GM12878 (cell line): ENCODE measurements around the gene LBH. TPM values are rescaled to one million over a fixed set of nuclear protein-coding genes. Genes with fewer than 3 reads are reported as not detected.

Experiments
- ATAC-seq: fragments of 200-7000 bp; cut with Tn5 transposase; 3 replicates; pipeline ENCODE4 v1.9.1; 2020; ENCODE audit warnings: mild to moderate bottlenecking, moderate library complexity
- BruUV-seq: library from RNA; stranded (reverse); fragments of 400-500 nt; replicated peaks from 2 replicates; lab custom pipeline; 2021; lab: Mats Ljungman, UMichigan
- CTCF ChIA-PET: fragments of 300-600 bp; sonication (Branson Sonifier 250); formaldehyde crosslinking; extraction: SDS; loops from one replicate; lab custom pipeline; 2021; ENCODE audit warnings: inconsistent platforms; lab: Yijun Ruan, JAX
- POLR2A ChIA-PET: fragments of 350-600 bp; formaldehyde crosslinking; extraction: SDS; loops from one replicate; lab custom pipeline; 2021; ENCODE audit warnings: inconsistent platforms; lab: Charles Lee
- RAD21 ChIA-PET: fragments of 300-600 bp; sonication (Branson Sonifier 250); formaldehyde crosslinking; loops from one replicate; lab custom pipeline; 2023; ENCODE audit warnings: antibody characterized with exemption; ENCODE audit not compliant: unreplicated experiment; lab: Charles Lee
- SMC1A ChIA-PET: fragments of 300-600 bp; sonication (Branson Sonifier 250); formaldehyde crosslinking; loops from one replicate; lab custom pipeline; 2023; ENCODE audit not compliant: unreplicated experiment, uncharacterized antibody; lab: Charles Lee
- DNase-seq: peaks from one replicate; pipeline ENCODE4 v3.0.0-alpha.2; 2011; ENCODE audit warnings: low read depth, low spot score
- FAIRE-seq: peaks from 3 replicates; lab custom pipeline; 2011; peaks lifted over from hg19 to GRCh38; lab: Jason Lieb, UNC
- H2AFZ ChIP-seq: 2 replicates; pipeline ENCODE4 v1.6.0; 2011; ENCODE audit warnings: low read depth, low read length, control low read depth; ENCODE audit not compliant: control insufficient read depth
- H3K27ac ChIP-seq: 2 replicates; pipeline ENCODE4 v1.5.1; 2011; ENCODE audit warnings: control low read depth; ENCODE audit not compliant: control insufficient read depth, insufficient read depth
- H3K27me3 ChIP-seq, 2 experiments: replicated peaks in 1 of 2; 2 replicates each; pipeline versions ENCODE4 v1.6.0 to v1.6.1; 2011; ENCODE audit warnings: low read length in 1 of 2; ENCODE audit not compliant: control insufficient read depth in 2 of 2, insufficient read depth in 2 of 2
- H3K36me3 ChIP-seq, 2 experiments: 2 replicates each; pipeline ENCODE4 v1.5.1; 2011; ENCODE audit warnings: low read length in 1 of 2; ENCODE audit not compliant: control insufficient read depth in 2 of 2, insufficient read depth in 2 of 2
- H3K4me1 ChIP-seq: 2 replicates; pipeline ENCODE4 v1.6.1; 2011; ENCODE audit warnings: mild to moderate bottlenecking, low read length, moderate library complexity, mixed read lengths; ENCODE audit not compliant: control insufficient read depth, insufficient read depth
- H3K4me2 ChIP-seq: 2 replicates; pipeline ENCODE4 v1.6.0; 2011; ENCODE audit warnings: control low read depth; ENCODE audit not compliant: control insufficient read depth, insufficient read depth
- H3K4me3 ChIP-seq: fragments of 200-600 bp; sonication (generic); 2 replicates; pipeline ENCODE4 v1.5.1; 2016
- H3K79me2 ChIP-seq: 2 replicates; pipeline ENCODE4 v1.6.0; 2011; ENCODE audit warnings: low read length; ENCODE audit not compliant: control insufficient read depth, insufficient read depth
- H3K9ac ChIP-seq: 2 replicates; pipeline ENCODE4 v1.8.0; 2011; ENCODE audit warnings: low read length, control low read depth, mixed read lengths; ENCODE audit not compliant: control insufficient read depth, insufficient read depth
- H3K9me3 ChIP-seq: replicated peaks from 3 replicates; pipeline ENCODE4 v1.5.1; 2011; ENCODE audit warnings: mild to moderate bottlenecking, low read length; ENCODE audit not compliant: control insufficient read depth, insufficient read depth
- H4K20me1 ChIP-seq: 2 replicates; pipeline ENCODE4 v1.6.0; 2011; ENCODE audit not compliant: control insufficient read depth, insufficient read depth
- ASH2L ChIP-seq: fragments of 300-600, 200-600 bp; sonication (generic); IDR thresholded peaks from 2 replicates; pipeline ENCODE4 v1.6.1; 2017; ENCODE audit warnings: low read depth, mild to moderate bottlenecking, borderline replicate concordance
- CEBPB ChIP-seq, 2 experiments: fragments of 150-350 bp in 1 of 2; IDR thresholded peaks; 2 replicates each; pipeline ENCODE4 v1.6.1; 2012 to 2014; ENCODE audit warnings: low read depth in 2 of 2, low read length in 2 of 2, borderline replicate concordance in 1 of 2, inconsistent platforms in 1 of 2
- EP300 ChIP-seq, 2 experiments: fragments of 150-350 bp in 1 of 2; IDR thresholded peaks; 2 replicates each; pipeline ENCODE4 v1.6.1; 2011 to 2012; ENCODE audit warnings: low read depth in 2 of 2, low read length in 2 of 2, borderline replicate concordance in 1 of 2, improper control_type of control experiment in 1 of 2, inconsistent platforms in 1 of 2; ENCODE audit not compliant: control insufficient read depth in 1 of 2
- HDAC6 ChIP-seq: fragments of 200-600 bp; sonication (generic); IDR thresholded peaks from one replicate; pipeline ENCODE4 v1.8.0; 2017; ENCODE audit warnings: antibody characterized with exemption; ENCODE audit not compliant: unreplicated experiment
- MAX ChIP-seq: IDR thresholded peaks from 2 replicates; pipeline ENCODE4 v1.6.1; 2012; ENCODE audit warnings: low read depth, low read length, improper control_type of control experiment
- MTA2 ChIP-seq: fragments of 450-650 bp; IDR thresholded peaks from 2 replicates; pipeline ENCODE4 v1.6.1; 2016; ENCODE audit warnings: low read depth, mild to moderate bottlenecking, moderate library complexity
- MTA3 ChIP-seq: IDR thresholded peaks from 2 replicates; pipeline ENCODE4 v1.6.1; 2012; ENCODE audit warnings: low read length, inconsistent platforms, borderline replicate concordance
- NBN ChIP-seq: fragments of 450-650 bp; IDR thresholded peaks from 2 replicates; pipeline ENCODE4 v1.6.1; 2016
- NR2F1 ChIP-seq: fragments of 450-650 bp; conservative IDR thresholded peaks from 2 replicates; pipeline ENCODE4 v1.6.1; 2017; ENCODE audit warnings: mild to moderate bottlenecking
- PAX8 ChIP-seq: fragments of 450-650 bp; IDR thresholded peaks from 2 replicates; pipeline ENCODE4 v1.6.1; 2017; ENCODE audit warnings: mild to moderate bottlenecking, moderate library complexity
- PBX3 ChIP-seq: IDR thresholded peaks from 2 replicates; pipeline ENCODE4 v1.6.1; 2011; ENCODE audit warnings: mild to moderate bottlenecking, low read depth, low read length, moderate library complexity; ENCODE audit not compliant: insufficient replicate concordance
- POLR2AphosphoS5 ChIP-seq: IDR thresholded peaks from 2 replicates; pipeline ENCODE4 v1.6.1; 2011; ENCODE audit warnings: mild to moderate bottlenecking, low read length, inconsistent platforms
- RCOR1 ChIP-seq: conservative IDR thresholded peaks from 2 replicates; pipeline ENCODE4 v1.6.1; 2012; ENCODE audit warnings: low read depth, low read length, improper control_type of control experiment
- SIN3A ChIP-seq: IDR thresholded peaks from 2 replicates; pipeline ENCODE4 v1.6.1; 2012; ENCODE audit warnings: low read depth, low read length, improper control_type of control experiment
- ZSCAN29 ChIP-seq: fragments of 450-650 bp; IDR thresholded peaks from 2 replicates; pipeline ENCODE4 v1.6.1; 2017; ENCODE audit warnings: mild to moderate bottlenecking, moderate library complexity
- in situ Hi-C: fragments of 300-500 bp; cut with MboI; formaldehyde crosslinking; loops from 9 replicates; pipeline ENCODE4 v1.14.3; 2018; ENCODE audit warnings: mixed read lengths
- intact Hi-C: fragments of 100-400 bp; cut with micrococcal nuclease; formaldehyde crosslinking; loops from one replicate; pipeline ENCODE4 v1.14.2; 2022; ENCODE audit not compliant: unreplicated experiment
- polyA plus RNA-seq, 11 experiments: library from polyadenylated mRNA; depleted of rRNA in 4 of 11; unstranded in 6 of 11; stranded (reverse) in 5 of 11; fragments of >200 nt; fragmentation: Nextera tagmentation in 4 of 11; fragmentation: Illumina TruSeq in 1 of 11; extraction: Ambion mirVana in 4 of 11; extraction: Trizol in 1 of 11; gene quantifications; 1 replicate in 1 of 11; 2 replicates in 10 of 11; pipeline versions ENCODE4 v1.2.1 to v1.2.3, GENCODE V29; 2011 to 2016; ENCODE audit warnings: inconsistent platforms in 2 of 11, missing spikeins in 2 of 11, low read depth in 1 of 11
- total RNA-seq, 4 experiments: library from RNA; depleted of rRNA in 3 of 4; stranded (reverse); fragments of >200 nt in 3 of 4; fragmentation: Illumina TruSeq in 1 of 4; extraction: Trizol in 1 of 4; gene quantifications; 2 replicates each; pipeline versions ENCODE4 v1.2.1 to v1.2.3, GENCODE V29; 2013 to 2021
- TF ChIP-seq, protein P1 (sequence below): IDR thresholded peaks from 2 replicates; pipeline ENCODE4 v1.6.1; 2012; ENCODE audit warnings: low read length, inconsistent platforms
- TF ChIP-seq, protein P2 (sequence below): fragments of 450-650 bp; IDR thresholded peaks from 2 replicates; pipeline ENCODE4 v1.6.1; 2017; ENCODE audit warnings: antibody characterized with exemption, mild to moderate bottlenecking, moderate library complexity

LBH gene
- total and polyA plus RNA-seq, 10 of the 15 experiments (the other 5 are each of a cell fraction or from before 2014, with no cell fraction given): 9.3 to 133 (median 34.1) TPM

GRCh38 chr2:30216157-30216556 lies 15.2 kb upstream of the LBH start:
- Histone ChIP-seq H3K27ac (no peak overlapping the region), H3K36me3 (no peaks in the 10 kb centered on the region), H3K4me1 (peaks cover 10% of the 10 kb centered on the region)
- no TSS peak for BruUV-seq
- no peak for TF ChIP-seq CEBPB (IDR thresholded peaks at IDR 0.05; ENCODE audit: borderline replicate concordance in 1 of 2, low read depth in 2 of 2, low read length in 2 of 2)
- no peak for TF ChIP-seq SIN3A
- TF ChIP-seq, protein P1, sequence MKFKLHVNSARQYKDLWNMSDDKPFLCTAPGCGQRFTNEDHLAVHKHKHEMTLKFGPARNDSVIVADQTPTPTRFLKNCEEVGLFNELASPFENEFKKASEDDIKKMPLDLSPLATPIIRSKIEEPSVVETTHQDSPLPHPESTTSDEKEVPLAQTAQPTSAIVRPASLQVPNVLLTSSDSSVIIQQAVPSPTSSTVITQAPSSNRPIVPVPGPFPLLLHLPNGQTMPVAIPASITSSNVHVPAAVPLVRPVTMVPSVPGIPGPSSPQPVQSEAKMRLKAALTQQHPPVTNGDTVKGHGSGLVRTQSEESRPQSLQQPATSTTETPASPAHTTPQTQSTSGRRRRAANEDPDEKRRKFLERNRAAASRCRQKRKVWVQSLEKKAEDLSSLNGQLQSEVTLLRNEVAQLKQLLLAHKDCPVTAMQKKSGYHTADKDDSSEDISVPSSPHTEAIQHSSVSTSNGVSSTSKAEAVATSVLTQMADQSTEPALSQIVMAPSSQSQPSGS: no peak
- TF ChIP-seq ASH2L: no peak
- no peak for TF ChIP-seq HDAC6
- no peak for TF ChIP-seq POLR2AphosphoS5
- TF ChIP-seq PAX8: no peak
- no peak for TF ChIP-seq RCOR1
- no peak for TF ChIP-seq ZSCAN29
- no peak for TF ChIP-seq NBN
- no peak for TF ChIP-seq EP300 (IDR thresholded peaks at IDR 0.05; ENCODE audit: borderline replicate concordance in 1 of 2, control insufficient read depth in 1 of 2, low read depth in 2 of 2, low read length in 2 of 2)
- TF ChIP-seq MTA3: no peak
- TF ChIP-seq, protein P2, sequence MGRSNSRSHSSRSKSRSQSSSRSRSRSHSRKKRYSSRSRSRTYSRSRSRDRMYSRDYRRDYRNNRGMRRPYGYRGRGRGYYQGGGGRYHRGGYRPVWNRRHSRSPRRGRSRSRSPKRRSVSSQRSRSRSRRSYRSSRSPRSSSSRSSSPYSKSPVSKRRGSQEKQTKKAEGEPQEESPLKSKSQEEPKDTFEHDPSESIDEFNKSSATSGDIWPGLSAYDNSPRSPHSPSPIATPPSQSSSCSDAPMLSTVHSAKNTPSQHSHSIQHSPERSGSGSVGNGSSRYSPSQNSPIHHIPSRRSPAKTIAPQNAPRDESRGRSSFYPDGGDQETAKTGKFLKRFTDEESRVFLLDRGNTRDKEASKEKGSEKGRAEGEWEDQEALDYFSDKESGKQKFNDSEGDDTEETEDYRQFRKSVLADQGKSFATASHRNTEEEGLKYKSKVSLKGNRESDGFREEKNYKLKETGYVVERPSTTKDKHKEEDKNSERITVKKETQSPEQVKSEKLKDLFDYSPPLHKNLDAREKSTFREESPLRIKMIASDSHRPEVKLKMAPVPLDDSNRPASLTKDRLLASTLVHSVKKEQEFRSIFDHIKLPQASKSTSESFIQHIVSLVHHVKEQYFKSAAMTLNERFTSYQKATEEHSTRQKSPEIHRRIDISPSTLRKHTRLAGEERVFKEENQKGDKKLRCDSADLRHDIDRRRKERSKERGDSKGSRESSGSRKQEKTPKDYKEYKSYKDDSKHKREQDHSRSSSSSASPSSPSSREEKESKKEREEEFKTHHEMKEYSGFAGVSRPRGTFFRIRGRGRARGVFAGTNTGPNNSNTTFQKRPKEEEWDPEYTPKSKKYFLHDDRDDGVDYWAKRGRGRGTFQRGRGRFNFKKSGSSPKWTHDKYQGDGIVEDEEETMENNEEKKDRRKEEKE: no peak
- no peak for TF ChIP-seq MTA2
- no peak for TF ChIP-seq PBX3
- TF ChIP-seq MAX: no peak
- TF ChIP-seq NR2F1: no peak
- TF ChIP-seq, all 136 proteins: peak for 0
- intact Hi-C loops: no loop called here
- ChIA-PET CTCF (interaction anchor here (1.5 to 3.7 kb wide), 8 partner anchors 8 to 496 kb away, joined by 4 to 40 read pairs (median 17); no protein-coding TSS in a partner anchor), POLR2A (interaction anchor here (1.1 to 3.3 kb wide), 4 partner anchors 11 to 108 kb away, joined by 4 to 25 read pairs (median 10); partner anchors contain the start of gene LBH), SMC1A (interaction anchor here (0.7 to 25.4 kb wide), 13 partner anchors 7 to 396 kb away, joined by 3 to 444 read pairs (median 3); no protein-coding TSS in a partner anchor), RAD21 (interaction anchor here (0.5 to 3.7 kb wide), 12 partner anchors 8 to 495 kb away, joined by 3 to 49 read pairs (median 4); partner anchors contain the start of gene LBH)
- H3K4me2 ChIP-seq: no peak overlapping the region
- no peak overlapping the region for H3K9ac ChIP-seq
- no peak for DNase-seq
- H4K20me1 ChIP-seq: no peaks in the 10 kb centered on the region
- in situ Hi-C loops: no loop called here
- no peak for FAIRE-seq
- no peak for ATAC-seq
- no peak overlapping the region for H3K4me3 ChIP-seq
- no peak overlapping the region for H2AFZ ChIP-seq
- no peaks in the 10 kb centered on the region for H3K79me2 ChIP-seq
- no peaks in the 10 kb centered on the region for H3K9me3 ChIP-seq
- no peaks in the 10 kb centered on the region for H3K27me3 ChIP-seq
